ENCODE data around the gene FBXL13. TPM values are rescaled to one million over a fixed set of nuclear protein-coding genes. Genes with fewer than 3 reads are reported as not detected.
A peak's percentile ranks its signal among the peaks of the same experiment; 100 is the strongest.
"Not testable (repeated sequence)": the region's sequence is repeated elsewhere in the genome, so short reads cannot be mapped to it uniquely, and the experiment has no call there.

The FBXL13 gene
- total and polyA plus RNA-seq, 5 donors from 2014 or later = 0.19 to 0.42 TPM; not detected in 3

GRCh38 chr7:103097041-103097440, 22.4 kb upstream of the FBXL13 start:
- H3K36me3 Mint-ChIP-seq = peaks cover 32% of the 10 kb centered on the region
- no peak overlapping the region for H3K4me3 ChIP-seq (ENCODE audit: low read depth, low read length)
- H3K4me3 Mint-ChIP-seq = no peak overlapping the region
- ATAC-seq (ENCODE audit: low read depth in 2 of 2) (no peak), DNase-seq (no peak)
- H3K36me3 ChIP-seq (ENCODE audit: control insufficient read depth, insufficient read depth, low read length) = peaks cover 31% of the 10 kb centered on the region
- no peak overlapping the region for H3K27ac ChIP-seq (ENCODE audit: insufficient read depth, low read length, poor library complexity, severe bottlenecking)
- no peaks in the 10 kb centered on the region for H3K27me3 Mint-ChIP-seq
- H3K9me3 ChIP-seq (ENCODE audit: control insufficient read depth in 2 of 2, low read length in 2 of 2) = no peaks in the 10 kb centered on the region
- H3K27ac Mint-ChIP-seq = peak overlapping the region in 1 of 3 donors; percentile 43
- H3K9me3 Mint-ChIP-seq = peaks cover 0 to 1% (median 0%) of the 10 kb centered on the region in 7 donors
- no peaks in the 10 kb centered on the region for H3K4me1 ChIP-seq (ENCODE audit: control insufficient read depth, insufficient read depth, low read length, poor library complexity, severe bottlenecking)
- no peaks in the 10 kb centered on the region for H3K27me3 ChIP-seq (ENCODE audit: control insufficient read depth, insufficient read depth, low read length)
- peaks cover 0 to 2% (median 0%) of the 10 kb centered on the region in 4 donors for H3K4me1 Mint-ChIP-seq

DNA sequence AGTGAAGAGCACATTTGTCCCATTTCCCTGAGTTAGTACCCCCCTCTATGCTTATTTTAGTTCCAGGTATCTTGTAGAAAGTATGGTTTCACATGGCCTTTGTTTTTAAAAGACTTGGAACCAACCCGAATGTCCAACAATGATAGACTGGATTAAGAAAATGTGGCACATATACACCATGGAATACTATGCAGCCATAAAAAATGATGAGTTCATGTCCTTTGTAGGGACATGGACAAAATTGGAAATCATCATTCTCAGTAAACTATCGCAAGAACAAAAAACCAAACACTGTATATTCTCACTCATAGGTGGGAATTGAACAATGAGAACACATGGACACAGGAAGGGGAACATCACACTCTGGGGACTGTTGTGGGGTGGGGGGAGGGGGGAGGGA, 21.0 kb upstream of the FBXL13 start:
- peaks cover 40% of the 10 kb centered on the region for H3K36me3 Mint-ChIP-seq
- not testable (repeated sequence) for H3K9me3 Mint-ChIP-seq; DNase-seq; H3K27me3 Mint-ChIP-seq; H3K27me3 ChIP-seq (ENCODE audit: control insufficient read depth, insufficient read depth, low read length); H3K4me3 Mint-ChIP-seq; H3K4me1 Mint-ChIP-seq; H3K27ac ChIP-seq (ENCODE audit: insufficient read depth, low read length, poor library complexity, severe bottlenecking); H3K9me3 ChIP-seq (ENCODE audit: control insufficient read depth in 2 of 2, low read length in 2 of 2); ATAC-seq (ENCODE audit: low read depth in 2 of 2); H3K4me3 ChIP-seq (ENCODE audit: low read depth, low read length); H3K4me1 ChIP-seq (ENCODE audit: control insufficient read depth, insufficient read depth, low read length, poor library complexity, severe bottlenecking); H3K27ac Mint-ChIP-seq
- H3K36me3 ChIP-seq (ENCODE audit: control insufficient read depth, insufficient read depth, low read length) = peaks cover 26% of the 10 kb centered on the region

DNA sequence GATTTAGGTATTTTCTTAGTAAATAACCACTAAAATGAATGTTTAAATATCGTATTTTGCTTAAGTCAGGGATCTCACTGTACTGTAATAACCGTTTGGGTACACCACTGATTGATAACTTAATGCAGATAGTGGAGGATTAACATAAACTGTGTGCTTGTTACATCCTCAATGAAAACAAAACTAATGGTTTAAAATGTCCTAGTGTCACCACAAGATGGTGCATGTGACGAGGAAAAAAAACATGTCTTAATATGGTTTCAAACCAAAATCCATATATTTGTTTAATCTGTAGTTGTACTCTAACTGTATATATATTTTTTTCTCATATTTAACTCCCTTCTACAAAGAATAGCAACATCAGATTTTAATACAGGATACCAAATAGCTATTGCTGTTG, 19.5 kb upstream of the FBXL13 start:
- peaks cover 0 to 5% (median 1%) of the 10 kb centered on the region in 4 donors for H3K4me1 Mint-ChIP-seq

DNA sequence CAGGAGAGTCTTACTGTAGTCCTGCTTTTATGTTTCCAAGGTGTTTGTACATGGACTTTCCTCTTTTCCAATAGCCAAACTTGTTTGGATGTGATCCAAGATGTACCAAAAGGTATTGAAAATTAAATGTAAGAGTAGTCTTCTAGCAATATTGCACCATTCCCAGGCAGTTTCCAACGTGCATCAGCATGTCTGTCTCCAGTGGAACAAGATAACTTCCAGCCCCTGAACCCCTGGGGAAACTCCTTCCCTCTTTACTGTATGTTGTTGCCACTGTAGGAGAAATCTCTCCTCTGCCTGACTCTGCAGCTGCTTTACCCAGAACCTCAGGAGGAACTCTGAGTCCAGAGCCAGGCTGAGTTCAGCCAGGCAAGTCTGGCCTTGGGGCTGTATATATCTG, 18.8 kb upstream of the FBXL13 start:
- Mint-ChIP-seq H3K27me3 (no peaks in the 10 kb centered on the region), H3K4me1 (peaks cover 0 to 5% (median 1%) of the 10 kb centered on the region in 4 donors), H3K9me3 (no peaks in the 10 kb centered on the region), H3K36me3 (peaks cover 52% of the 10 kb centered on the region), H3K4me3 (no peak overlapping the region), H3K27ac (peak overlapping the region in 2 of 3 donors; percentile 46 to 60)
- H3K27ac ChIP-seq (ENCODE audit: insufficient read depth, low read length, poor library complexity, severe bottlenecking) = no peak overlapping the region
- H3K36me3 ChIP-seq (ENCODE audit: control insufficient read depth, insufficient read depth, low read length) = peaks cover 28% of the 10 kb centered on the region
- no peaks in the 10 kb centered on the region for H3K4me1 ChIP-seq (ENCODE audit: control insufficient read depth, insufficient read depth, low read length, poor library complexity, severe bottlenecking)
- H3K4me3 ChIP-seq (ENCODE audit: low read depth, low read length) = no peak overlapping the region
- DNase-seq (no peak), ATAC-seq (ENCODE audit: low read depth in 2 of 2) (no peak)
- no peaks in the 10 kb centered on the region for H3K9me3 ChIP-seq (ENCODE audit: control insufficient read depth in 2 of 2, low read length in 2 of 2)
- H3K27me3 ChIP-seq (ENCODE audit: control insufficient read depth, insufficient read depth, low read length) = no peaks in the 10 kb centered on the region

More for the DNA sequence above, 19.5 kb upstream of the FBXL13 start:
- Histone ChIP-seq H3K27ac (ENCODE audit: insufficient read depth, low read length, poor library complexity, severe bottlenecking) (no peak overlapping the region), H3K9me3 (ENCODE audit: control insufficient read depth in 2 of 2, low read length in 2 of 2) (no peaks in the 10 kb centered on the region), H3K4me3 (ENCODE audit: low read depth, low read length) (no peak overlapping the region), H3K27me3 (ENCODE audit: control insufficient read depth, insufficient read depth, low read length) (no peaks in the 10 kb centered on the region), H3K4me1 (ENCODE audit: control insufficient read depth, insufficient read depth, low read length, poor library complexity, severe bottlenecking) (no peaks in the 10 kb centered on the region), H3K36me3 (ENCODE audit: control insufficient read depth, insufficient read depth, low read length) (peaks cover 27% of the 10 kb centered on the region)
- Mint-ChIP-seq H3K27me3 (no peaks in the 10 kb centered on the region), H3K4me3 (no peak overlapping the region), H3K27ac (peak overlapping the region in 2 of 3 donors; percentile 9 to 60), H3K36me3 (peaks cover 47% of the 10 kb centered on the region), H3K9me3 (no peaks in the 10 kb centered on the region)
- DNase-seq (peak in 1 of 3 donors; percentile 16), ATAC-seq (ENCODE audit: low read depth in 2 of 2) (no peak)

DNA sequence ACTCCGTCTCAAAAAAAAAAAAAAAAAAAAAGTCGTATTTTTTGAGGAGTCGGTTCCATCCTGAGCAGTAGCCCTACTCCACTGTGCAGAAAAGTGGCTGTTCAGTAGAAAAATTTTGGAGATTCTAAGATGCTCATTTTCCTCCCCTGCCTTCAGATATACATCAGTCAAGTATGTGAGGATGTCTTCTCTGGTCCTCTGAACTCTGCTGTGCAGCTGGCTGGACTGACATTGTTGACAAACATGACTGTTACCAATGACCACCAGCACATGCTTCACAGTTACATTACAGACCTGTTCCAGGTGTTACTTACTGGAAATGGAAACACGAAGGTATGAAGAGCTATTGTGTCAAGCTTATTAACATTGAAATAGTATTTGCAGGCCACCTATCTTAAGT, 17.7 kb upstream of the FBXL13 start:
- H3K27me3 ChIP-seq (ENCODE audit: control insufficient read depth, insufficient read depth, low read length); H3K9me3 Mint-ChIP-seq; H3K27me3 Mint-ChIP-seq; H3K4me3 Mint-ChIP-seq; ATAC-seq (ENCODE audit: low read depth in 2 of 2); DNase-seq; H3K4me3 ChIP-seq (ENCODE audit: low read depth, low read length); H3K27ac ChIP-seq (ENCODE audit: insufficient read depth, low read length, poor library complexity, severe bottlenecking); H3K4me1 Mint-ChIP-seq; H3K4me1 ChIP-seq (ENCODE audit: control insufficient read depth, insufficient read depth, low read length, poor library complexity, severe bottlenecking); H3K9me3 ChIP-seq (ENCODE audit: control insufficient read depth in 2 of 2, low read length in 2 of 2): not testable (repeated sequence)
- H3K36me3 ChIP-seq (ENCODE audit: control insufficient read depth, insufficient read depth, low read length) = peaks cover 25% of the 10 kb centered on the region
- Mint-ChIP-seq H3K36me3 (peaks cover 54% of the 10 kb centered on the region), H3K27ac (peak overlapping the region in 1 of 3 donors; percentile 39)

DNA sequence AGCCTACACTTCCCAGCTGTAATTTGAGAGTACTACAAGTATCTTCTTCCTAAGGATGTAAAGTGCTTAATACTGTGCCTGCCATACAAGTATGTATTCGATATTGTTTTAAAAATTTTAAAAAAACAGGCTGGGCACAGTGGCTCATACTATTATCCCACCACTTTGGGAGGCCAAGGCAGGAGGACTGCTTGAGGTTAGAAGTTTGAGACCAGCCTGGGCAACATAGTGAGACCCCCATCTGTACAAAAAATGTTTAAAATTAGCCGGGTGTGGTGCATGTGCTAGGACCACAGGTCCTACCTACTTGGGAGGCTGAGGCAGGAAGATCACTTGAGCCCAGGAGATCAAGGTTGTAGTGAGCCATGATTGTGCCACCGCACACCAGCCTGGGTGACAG, 8.6 kb upstream of the FBXL13 start:
- DNase-seq (no peak), ATAC-seq (ENCODE audit: low read depth in 2 of 2) (no peak)
- no peak overlapping the region for H3K4me3 Mint-ChIP-seq
- H3K4me3 ChIP-seq (ENCODE audit: low read depth, low read length) = no peak overlapping the region
- peaks cover 30% of the 10 kb centered on the region for H3K36me3 ChIP-seq (ENCODE audit: control insufficient read depth, insufficient read depth, low read length)
- H3K9me3 Mint-ChIP-seq = no peaks in the 10 kb centered on the region
- peaks cover 15% of the 10 kb centered on the region for H3K36me3 Mint-ChIP-seq
- H3K27ac ChIP-seq (ENCODE audit: insufficient read depth, low read length, poor library complexity, severe bottlenecking) = no peak overlapping the region
- no peaks in the 10 kb centered on the region for H3K9me3 ChIP-seq (ENCODE audit: control insufficient read depth in 2 of 2, low read length in 2 of 2)
- H3K27ac Mint-ChIP-seq = peak overlapping the region in 1 of 3 donors; percentile 75
- H3K4me1 Mint-ChIP-seq = peaks cover 14 to 24% (median 21%) of the 10 kb centered on the region in 4 donors
- no peaks in the 10 kb centered on the region for H3K4me1 ChIP-seq (ENCODE audit: control insufficient read depth, insufficient read depth, low read length, poor library complexity, severe bottlenecking)
- H3K27me3 Mint-ChIP-seq = no peaks in the 10 kb centered on the region
- H3K27me3 ChIP-seq (ENCODE audit: control insufficient read depth, insufficient read depth, low read length) = no peaks in the 10 kb centered on the region

GRCh38 chr7:103082497-103082896, 7.9 kb upstream of the FBXL13 start:
- H3K36me3 ChIP-seq (ENCODE audit: control insufficient read depth, insufficient read depth, low read length) = peaks cover 26% of the 10 kb centered on the region
- Mint-ChIP-seq H3K4me1 (peaks cover 16 to 31% (median 26%) of the 10 kb centered on the region in 4 donors), H3K27ac (no peak overlapping the region), H3K27me3 (no peaks in the 10 kb centered on the region), H3K36me3 (peaks cover 12% of the 10 kb centered on the region), H3K4me3 (peak overlapping the region in 1 of 4 donors; percentile 32), H3K9me3 (no peaks in the 10 kb centered on the region)
- no peaks in the 10 kb centered on the region for H3K4me1 ChIP-seq (ENCODE audit: control insufficient read depth, insufficient read depth, low read length, poor library complexity, severe bottlenecking)
- DNase-seq (no peak), ATAC-seq (ENCODE audit: low read depth in 2 of 2) (no peak)
- no peak overlapping the region for H3K4me3 ChIP-seq (ENCODE audit: low read depth, low read length)
- H3K9me3 ChIP-seq (ENCODE audit: control insufficient read depth in 2 of 2, low read length in 2 of 2) = no peaks in the 10 kb centered on the region
- H3K27ac ChIP-seq (ENCODE audit: insufficient read depth, low read length, poor library complexity, severe bottlenecking) = no peak overlapping the region
- H3K27me3 ChIP-seq (ENCODE audit: control insufficient read depth, insufficient read depth, low read length) = no peaks in the 10 kb centered on the region

- Mint-ChIP-seq H3K9me3 (no peaks in the 10 kb centered on the region), H3K36me3 (peaks cover 9% of the 10 kb centered on the region), H3K27me3 (no peaks in the 10 kb centered on the region), H3K27ac (no peak overlapping the region), H3K4me3 (no peak overlapping the region), H3K4me1 (peaks cover 19 to 47% (median 35%) of the 10 kb centered on the region in 4 donors)
- H3K27ac ChIP-seq (ENCODE audit: insufficient read depth, low read length, poor library complexity, severe bottlenecking) = no peak overlapping the region
- no peak overlapping the region for H3K4me3 ChIP-seq (ENCODE audit: low read depth, low read length)
- H3K27me3 ChIP-seq (ENCODE audit: control insufficient read depth, insufficient read depth, low read length) = no peaks in the 10 kb centered on the region
- no peak for ATAC-seq (ENCODE audit: low read depth in 2 of 2)
- peaks cover 20% of the 10 kb centered on the region for H3K36me3 ChIP-seq (ENCODE audit: control insufficient read depth, insufficient read depth, low read length)
- peaks cover 11% of the 10 kb centered on the region for H3K4me1 ChIP-seq (ENCODE audit: control insufficient read depth, insufficient read depth, low read length, poor library complexity, severe bottlenecking)
- H3K9me3 ChIP-seq (ENCODE audit: control insufficient read depth in 2 of 2, low read length in 2 of 2) = no peaks in the 10 kb centered on the region
- no peak for DNase-seq
These were observed 6.3 kb upstream of the FBXL13 start for GRCh38 chr7:103080923-103081322.
